DOHH2 (cell line): Measurements from ENCODE around the gene TMEM132D.

Experiments
- H3F3A ChIP-seq: fragments of 200-600 bp; sonication (generic), shearing (Covaris generic); 2 replicates; pipeline ENCODE4 v1.6.0; 2016; ENCODE audit warnings: antibody characterized with exemption, mild to moderate bottlenecking; ENCODE audit not compliant: control insufficient read depth, insufficient read depth
- H3K27ac ChIP-seq: fragments of 200-600 bp; sonication (generic); 2 replicates; pipeline ENCODE4 v1.5.1; 2014; ENCODE audit warnings: low read depth, mild to moderate bottlenecking, low read length, moderate library complexity
- H3K27me3 ChIP-seq: fragments of 200-600 bp; sonication (generic); 2 replicates; pipeline ENCODE4 v1.6.1; 2014; ENCODE audit warnings: mild to moderate bottlenecking, low read length, mixed read lengths; ENCODE audit not compliant: control insufficient read depth
- H3K36me3 ChIP-seq: fragments of 200-600 bp; sonication (generic); 2 replicates; pipeline ENCODE4 v1.6.1; 2014; ENCODE audit warnings: mild to moderate bottlenecking, low read length, moderate library complexity, mixed read lengths; ENCODE audit not compliant: control insufficient read depth
- H3K4me1 ChIP-seq: fragments of 200-600 bp; sonication (generic); 2 replicates; pipeline ENCODE4 v1.6.1; 2014; ENCODE audit warnings: mild to moderate bottlenecking, low read length, mixed read lengths; ENCODE audit not compliant: control insufficient read depth
- H3K4me2 ChIP-seq: fragments of 200-600 bp; sonication (generic); 2 replicates; pipeline ENCODE4 v1.6.0; 2014; ENCODE audit warnings: mild to moderate bottlenecking, low read length, moderate library complexity
- H3K4me3 ChIP-seq: fragments of 200-600 bp; sonication (generic); 2 replicates; pipeline ENCODE4 v1.5.1; 2014; ENCODE audit warnings: mild to moderate bottlenecking, low read length, mixed read lengths
- H3K79me2 ChIP-seq: fragments of 200-600 bp; sonication (generic); 2 replicates; pipeline ENCODE4 v1.6.1; 2014; ENCODE audit warnings: mild to moderate bottlenecking, low read length, mixed read lengths; ENCODE audit not compliant: control insufficient read depth
- H3K9me2 ChIP-seq: fragments of 200-600 bp; sonication (generic); replicated peaks from 2 replicates; pipeline ENCODE4 v1.6.1; 2014; ENCODE audit warnings: mild to moderate bottlenecking, low read length, mixed read lengths; ENCODE audit not compliant: control insufficient read depth
- H3K9me3 ChIP-seq: fragments of 200-600 bp; sonication (generic); 2 replicates; pipeline ENCODE4 v1.6.1; 2014; ENCODE audit warnings: antibody characterized with exemption, low read length, mixed read lengths; ENCODE audit not compliant: control insufficient read depth, insufficient read depth
- H4K20me1 ChIP-seq: fragments of 200-600 bp; sonication (generic); 2 replicates; pipeline ENCODE4 v1.6.0; 2014; ENCODE audit warnings: low read depth, mild to moderate bottlenecking, antibody characterized with exemption, low read length, moderate library complexity; ENCODE audit not compliant: control insufficient read depth, insufficient read depth
- CTCF ChIP-seq: fragments of 200-600 bp; sonication (generic); IDR thresholded peaks from one replicate; pipeline ENCODE4 v1.5.1; 2014; ENCODE audit warnings: antibody characterized with exemption, mild to moderate bottlenecking, low read depth, low read length; ENCODE audit not compliant: poor library complexity, severe bottlenecking
- EZH2phosphoT487 ChIP-seq: fragments of 200-600 bp; sonication (generic); IDR thresholded peaks from 2 replicates; pipeline ENCODE4 v1.6.1; 2017; ENCODE audit warnings: borderline replicate concordance, mild to moderate bottlenecking, antibody characterized with exemption, low read length, moderate library complexity, mixed read lengths

The TMEM132D gene

GRCh38 chr12:129110575-129110974 lies 793.2 kb downstream of the TMEM132D start:
- no peak overlapping the region for H3K27ac ChIP-seq
- H3K9me2 ChIP-seq = no peaks in the 10 kb centered on the region
- no peaks in the 10 kb centered on the region for H3K9me3 ChIP-seq
- no peaks in the 10 kb centered on the region for H4K20me1 ChIP-seq
- H3F3A ChIP-seq = no peaks in the 10 kb centered on the region
- H3K4me3 ChIP-seq = no peak overlapping the region
- H3K4me1 ChIP-seq = no peaks in the 10 kb centered on the region
- no peaks in the 10 kb centered on the region for H3K27me3 ChIP-seq
- TF ChIP-seq CTCF (no peak), EZH2phosphoT487 (no peak)
- no peaks in the 10 kb centered on the region for H3K79me2 ChIP-seq
- no peak overlapping the region for H3K4me2 ChIP-seq
- no peaks in the 10 kb centered on the region for H3K36me3 ChIP-seq

- H3K9me3 ChIP-seq = no peaks in the 10 kb centered on the region
- no peaks in the 10 kb centered on the region for H3K36me3 ChIP-seq
- TF ChIP-seq EZH2phosphoT487 (no peak), CTCF (no peak)
- H3K27ac ChIP-seq = no peak overlapping the region
- H3K79me2 ChIP-seq = no peaks in the 10 kb centered on the region
- no peak overlapping the region for H3K4me3 ChIP-seq
- no peaks in the 10 kb centered on the region for H3F3A ChIP-seq
- H3K4me1 ChIP-seq = no peaks in the 10 kb centered on the region
- no peaks in the 10 kb centered on the region for H3K9me2 ChIP-seq
- no peaks in the 10 kb centered on the region for H3K27me3 ChIP-seq
- no peaks in the 10 kb centered on the region for H4K20me1 ChIP-seq
- H3K4me2 ChIP-seq = no peak overlapping the region
Measured at GRCh38 chr12:129109174-129110001, 794.4 kb downstream of the TMEM132D start.

GRCh38 chr12:129106772-129107171 lies 797.1 kb downstream of the TMEM132D start:
- Histone ChIP-seq H3F3A (no peaks in the 10 kb centered on the region), H3K27me3 (no peaks in the 10 kb centered on the region), H3K79me2 (no peaks in the 10 kb centered on the region), H3K9me3 (no peaks in the 10 kb centered on the region), H3K36me3 (no peaks in the 10 kb centered on the region), H3K4me1 (no peaks in the 10 kb centered on the region), H3K27ac (no peak overlapping the region), H4K20me1 (no peaks in the 10 kb centered on the region), H3K4me2 (no peak overlapping the region), H3K4me3 (no peak overlapping the region), H3K9me2 (no peaks in the 10 kb centered on the region)
- TF ChIP-seq CTCF (no peak), EZH2phosphoT487 (no peak)
